Breast epithelium (tissue), 3 donors: Measurements from ENCODE around the gene GLDC.

Experiments used
- POLR2AphosphoS5 ChIP-seq, 3 donors: sonication (generic); formaldehyde crosslinking; IDR thresholded peaks; one replicate each; pipeline ENCODE4 v1.6.1; 2017; ENCODE audit warnings: antibody characterized with exemption in 3 of 3
- TF ChIP-seq, protein P1 (sequence below), 3 donors: fragments of 450-650 bp; IDR thresholded peaks; one replicate each; pipeline ENCODE4 v1.5.1; 2016 to 2017; ENCODE audit warnings: antibody characterized with exemption in 3 of 3, mild to moderate bottlenecking in 3 of 3, moderate library complexity in 3 of 3

DNA sequence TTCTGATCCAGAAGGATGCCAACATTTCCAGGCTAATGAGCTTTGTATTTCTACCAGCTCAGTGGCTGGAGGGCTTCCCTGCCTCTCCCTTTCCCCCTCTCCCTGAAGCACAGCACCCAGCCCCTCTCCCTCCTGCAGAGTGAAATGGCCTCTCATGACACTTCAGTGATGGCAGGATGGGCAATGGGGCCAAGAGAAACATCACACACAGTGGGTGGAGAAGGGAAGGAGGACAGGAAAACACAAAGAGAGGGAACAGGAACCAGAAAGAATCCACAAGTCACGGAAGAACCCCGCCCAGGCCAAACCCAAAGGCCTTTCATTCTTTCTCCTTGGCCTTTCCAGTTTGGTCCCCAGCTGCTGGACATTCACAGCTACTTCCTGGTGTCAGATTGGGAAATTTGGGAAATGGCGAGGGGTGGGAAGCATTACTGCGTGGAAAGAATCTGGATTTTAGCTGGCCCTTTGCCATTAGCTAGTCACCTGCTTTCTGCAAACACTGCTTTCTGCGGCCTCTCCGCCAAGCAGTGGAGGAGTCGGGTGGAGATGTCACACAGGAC is 82.6 kb downstream of the GLDC start:
- TF ChIP-seq, protein P1, sequence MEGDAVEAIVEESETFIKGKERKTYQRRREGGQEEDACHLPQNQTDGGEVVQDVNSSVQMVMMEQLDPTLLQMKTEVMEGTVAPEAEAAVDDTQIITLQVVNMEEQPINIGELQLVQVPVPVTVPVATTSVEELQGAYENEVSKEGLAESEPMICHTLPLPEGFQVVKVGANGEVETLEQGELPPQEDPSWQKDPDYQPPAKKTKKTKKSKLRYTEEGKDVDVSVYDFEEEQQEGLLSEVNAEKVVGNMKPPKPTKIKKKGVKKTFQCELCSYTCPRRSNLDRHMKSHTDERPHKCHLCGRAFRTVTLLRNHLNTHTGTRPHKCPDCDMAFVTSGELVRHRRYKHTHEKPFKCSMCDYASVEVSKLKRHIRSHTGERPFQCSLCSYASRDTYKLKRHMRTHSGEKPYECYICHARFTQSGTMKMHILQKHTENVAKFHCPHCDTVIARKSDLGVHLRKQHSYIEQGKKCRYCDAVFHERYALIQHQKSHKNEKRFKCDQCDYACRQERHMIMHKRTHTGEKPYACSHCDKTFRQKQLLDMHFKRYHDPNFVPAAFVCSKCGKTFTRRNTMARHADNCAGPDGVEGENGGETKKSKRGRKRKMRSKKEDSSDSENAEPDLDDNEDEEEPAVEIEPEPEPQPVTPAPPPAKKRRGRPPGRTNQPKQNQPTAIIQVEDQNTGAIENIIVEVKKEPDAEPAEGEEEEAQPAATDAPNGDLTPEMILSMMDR (IDR thresholded peaks at IDR 0.05): no peak
- TF ChIP-seq POLR2AphosphoS5 (IDR thresholded peaks at IDR 0.05): peak in 1 of 3 donors; percentile 17
